HCT116 (cell line): ENCODE data around the gene ITPRIPL1.

Source experiments
- EZH2 ChIP-seq: fragments of 200-600 bp; sonication (generic); IDR thresholded peaks from 2 replicates; pipeline ENCODE4 v1.6.1; 2017; ENCODE audit warnings: antibody characterized with exemption, mixed run types
- EZH2phosphoT487 ChIP-seq: fragments of 200-600 bp; IDR thresholded peaks from 2 replicates; pipeline ENCODE4 v1.6.1; 2018; ENCODE audit warnings: antibody characterized with exemption, borderline replicate concordance
- POLR2A ChIP-seq: IDR thresholded peaks from 2 replicates; pipeline ENCODE4 v1.7.0; 2011; ENCODE audit warnings: borderline replicate concordance; ENCODE audit not compliant: insufficient read depth, insufficient read length; ENCODE audit errors: extremely low read depth
- TF ChIP-seq, protein P1 (sequence below), 3 experiments: fragments of 200-600 bp in 1 of 3; sonication (generic) in 1 of 3; IDR thresholded peaks in 2 of 3; conservative IDR thresholded peaks in 1 of 3; 2 replicates each; pipeline ENCODE4 v1.5.1; 2012 to 2017; ENCODE audit warnings: low read depth in 2 of 3, low read length in 2 of 3, antibody characterized with exemption in 1 of 3, borderline replicate concordance in 1 of 3, control low read depth in 1 of 3, mild to moderate bottlenecking in 1 of 3, mixed read lengths in 1 of 3, mixed run types in 1 of 3, moderate library complexity in 1 of 3; ENCODE audit not compliant: insufficient read depth in 1 of 3

DNA sequence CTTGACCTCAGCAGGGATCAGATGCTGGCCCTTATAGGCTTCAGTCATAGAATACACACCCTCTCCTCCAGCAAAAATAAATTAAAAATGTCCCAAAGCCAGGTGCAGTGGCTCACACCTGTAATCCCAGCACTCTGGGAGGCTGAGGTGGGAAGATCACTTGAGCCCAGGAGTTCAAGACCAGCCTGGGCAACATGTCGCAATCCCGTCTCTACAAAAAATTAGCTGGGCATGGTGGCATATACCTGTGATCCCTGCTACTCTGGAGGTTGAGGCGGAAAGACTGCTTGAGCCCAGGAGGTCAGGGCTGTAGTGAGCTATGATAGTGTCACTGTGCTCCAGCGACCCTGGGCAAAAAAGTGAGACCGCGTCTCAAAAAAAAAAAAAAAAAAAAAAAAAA lies 4.8 kb downstream of the ITPRIPL1 start:
- TF ChIP-seq POLR2A (no peak), EZH2 (no peak), EZH2phosphoT487 (no peak)
- TF ChIP-seq, protein P1, sequence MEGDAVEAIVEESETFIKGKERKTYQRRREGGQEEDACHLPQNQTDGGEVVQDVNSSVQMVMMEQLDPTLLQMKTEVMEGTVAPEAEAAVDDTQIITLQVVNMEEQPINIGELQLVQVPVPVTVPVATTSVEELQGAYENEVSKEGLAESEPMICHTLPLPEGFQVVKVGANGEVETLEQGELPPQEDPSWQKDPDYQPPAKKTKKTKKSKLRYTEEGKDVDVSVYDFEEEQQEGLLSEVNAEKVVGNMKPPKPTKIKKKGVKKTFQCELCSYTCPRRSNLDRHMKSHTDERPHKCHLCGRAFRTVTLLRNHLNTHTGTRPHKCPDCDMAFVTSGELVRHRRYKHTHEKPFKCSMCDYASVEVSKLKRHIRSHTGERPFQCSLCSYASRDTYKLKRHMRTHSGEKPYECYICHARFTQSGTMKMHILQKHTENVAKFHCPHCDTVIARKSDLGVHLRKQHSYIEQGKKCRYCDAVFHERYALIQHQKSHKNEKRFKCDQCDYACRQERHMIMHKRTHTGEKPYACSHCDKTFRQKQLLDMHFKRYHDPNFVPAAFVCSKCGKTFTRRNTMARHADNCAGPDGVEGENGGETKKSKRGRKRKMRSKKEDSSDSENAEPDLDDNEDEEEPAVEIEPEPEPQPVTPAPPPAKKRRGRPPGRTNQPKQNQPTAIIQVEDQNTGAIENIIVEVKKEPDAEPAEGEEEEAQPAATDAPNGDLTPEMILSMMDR (IDR thresholded peaks at IDR 0.05 in 2 of 3, conservative IDR thresholded peaks at IDR 0.05 in 1 of 3; ENCODE audit: borderline replicate concordance in 1 of 3, insufficient read depth in 1 of 3, low read depth in 2 of 3, low read length in 2 of 3): no peak
